Loucy (cell line): ENCODE results near the gene HPX.
A peak's percentile ranks its signal among the peaks of the same experiment; 100 is the strongest.

Experiments used
- H2AFZ ChIP-seq: fragments of 200-600 bp; sonication (generic); 2 replicates; pipeline ENCODE4 v1.6.0; 2016; ENCODE audit warnings: antibody characterized with exemption, mild to moderate bottlenecking, low read length, moderate library complexity
- H3F3A ChIP-seq: fragments of 200-600 bp; 2 replicates; pipeline ENCODE4 v1.6.0; 2016; ENCODE audit warnings: antibody characterized with exemption, low read depth, mild to moderate bottlenecking
- H3K27me3 ChIP-seq: fragments of 200-600 bp; sonication (generic); 2 replicates; pipeline ENCODE4 v1.6.1; 2014; ENCODE audit warnings: low read length, mild to moderate bottlenecking; ENCODE audit not compliant: insufficient read depth, poor library complexity, severe bottlenecking
- H3K36me3 ChIP-seq: fragments of 200-600 bp; sonication (generic); 2 replicates; pipeline ENCODE4 v1.6.1; 2016; ENCODE audit warnings: low read length; ENCODE audit not compliant: insufficient read depth
- H3K4me1 ChIP-seq: fragments of 200-600 bp; sonication (generic); 2 replicates; pipeline ENCODE4 v1.5.1; 2014; ENCODE audit warnings: low read length, mild to moderate bottlenecking; ENCODE audit not compliant: insufficient read depth, poor library complexity, severe bottlenecking
- H3K4me2 ChIP-seq: fragments of 200-600 bp; sonication (generic); 2 replicates; pipeline ENCODE4 v1.6.0; 2014; ENCODE audit warnings: antibody characterized with exemption, low read length, low read depth, mild to moderate bottlenecking; ENCODE audit not compliant: poor library complexity, severe bottlenecking
- H3K4me3 ChIP-seq: fragments of 200-600 bp; sonication (generic); 2 replicates; pipeline ENCODE4 v1.5.1; 2014; ENCODE audit warnings: low read length, mild to moderate bottlenecking, mixed read lengths; ENCODE audit not compliant: poor library complexity, severe bottlenecking
- H3K79me2 ChIP-seq: fragments of 200-600 bp; sonication (generic); 2 replicates; pipeline ENCODE4 v1.6.1; 2014; ENCODE audit warnings: low read length; ENCODE audit not compliant: insufficient read depth
- H3K9ac ChIP-seq: fragments of 200-600 bp; sonication (generic); 2 replicates; pipeline ENCODE4 v1.6.0; 2014; ENCODE audit warnings: mild to moderate bottlenecking, low read depth, low read length, moderate library complexity; ENCODE audit not compliant: poor library complexity, severe bottlenecking
- H3K9me2 ChIP-seq: fragments of 200-600 bp; sonication (generic); replicated peaks from 2 replicates; pipeline ENCODE4 v1.6.1; 2016; ENCODE audit warnings: low read depth, low read length, mixed read lengths
- H3K9me3 ChIP-seq: fragments of 200-600 bp; sonication (generic); 2 replicates; pipeline ENCODE4 v1.6.1; 2014; ENCODE audit warnings: mild to moderate bottlenecking, antibody characterized with exemption, low read length, low read depth; ENCODE audit not compliant: insufficient read depth
- H4K20me1 ChIP-seq: fragments of 200-600 bp; sonication (generic); 2 replicates; pipeline ENCODE4 v1.6.0; 2014; ENCODE audit warnings: antibody characterized with exemption, low read length, mild to moderate bottlenecking; ENCODE audit not compliant: insufficient read depth, poor library complexity, severe bottlenecking
- EZH2phosphoT487 ChIP-seq: fragments of 200-600 bp; IDR thresholded peaks from 2 replicates; pipeline ENCODE4 v1.6.1; 2018; ENCODE audit warnings: antibody characterized with exemption, mild to moderate bottlenecking, moderate library complexity, borderline replicate concordance
- TF ChIP-seq, protein P1 (sequence below): fragments of 200-600 bp; sonication (generic); conservative IDR thresholded peaks from 2 replicates; pipeline ENCODE4 v1.5.1; 2014; ENCODE audit warnings: mild to moderate bottlenecking, antibody characterized with exemption, low read length

Gene HPX

DNA sequence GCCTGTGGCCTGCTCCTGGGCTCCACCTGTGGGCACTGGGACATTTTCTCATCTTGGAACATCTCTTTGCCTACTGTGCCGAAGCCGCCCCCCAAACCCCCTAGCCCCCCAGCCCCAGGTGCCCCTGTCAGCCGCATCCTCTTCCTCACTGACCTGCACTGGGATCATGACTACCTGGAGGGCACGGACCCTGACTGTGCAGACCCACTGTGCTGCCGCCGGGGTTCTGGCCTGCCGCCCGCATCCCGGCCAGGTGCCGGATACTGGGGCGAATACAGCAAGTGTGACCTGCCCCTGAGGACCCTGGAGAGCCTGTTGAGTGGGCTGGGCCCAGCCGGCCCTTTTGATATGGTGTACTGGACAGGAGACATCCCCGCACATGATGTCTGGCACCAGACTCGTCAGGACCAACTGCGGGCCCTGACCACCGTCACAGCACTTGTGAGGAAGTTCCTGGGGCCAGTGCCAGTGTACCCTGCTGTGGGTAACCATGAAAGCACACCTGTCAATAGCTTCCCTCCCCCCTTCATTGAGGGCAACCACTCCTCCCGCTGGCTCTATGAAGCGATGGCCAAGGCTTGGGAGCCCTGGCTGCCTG, 49.2 kb downstream of the HPX start:
- H3K9me2 ChIP-seq: no peaks in the 10 kb centered on the region
- TF ChIP-seq, protein P1, sequence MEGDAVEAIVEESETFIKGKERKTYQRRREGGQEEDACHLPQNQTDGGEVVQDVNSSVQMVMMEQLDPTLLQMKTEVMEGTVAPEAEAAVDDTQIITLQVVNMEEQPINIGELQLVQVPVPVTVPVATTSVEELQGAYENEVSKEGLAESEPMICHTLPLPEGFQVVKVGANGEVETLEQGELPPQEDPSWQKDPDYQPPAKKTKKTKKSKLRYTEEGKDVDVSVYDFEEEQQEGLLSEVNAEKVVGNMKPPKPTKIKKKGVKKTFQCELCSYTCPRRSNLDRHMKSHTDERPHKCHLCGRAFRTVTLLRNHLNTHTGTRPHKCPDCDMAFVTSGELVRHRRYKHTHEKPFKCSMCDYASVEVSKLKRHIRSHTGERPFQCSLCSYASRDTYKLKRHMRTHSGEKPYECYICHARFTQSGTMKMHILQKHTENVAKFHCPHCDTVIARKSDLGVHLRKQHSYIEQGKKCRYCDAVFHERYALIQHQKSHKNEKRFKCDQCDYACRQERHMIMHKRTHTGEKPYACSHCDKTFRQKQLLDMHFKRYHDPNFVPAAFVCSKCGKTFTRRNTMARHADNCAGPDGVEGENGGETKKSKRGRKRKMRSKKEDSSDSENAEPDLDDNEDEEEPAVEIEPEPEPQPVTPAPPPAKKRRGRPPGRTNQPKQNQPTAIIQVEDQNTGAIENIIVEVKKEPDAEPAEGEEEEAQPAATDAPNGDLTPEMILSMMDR: no peak
- TF ChIP-seq EZH2phosphoT487: no peak
- no peaks in the 10 kb centered on the region for H4K20me1 ChIP-seq
- peak overlapping the region; percentile 77 for H3K4me2 ChIP-seq
- peaks cover 17% of the 10 kb centered on the region for H3K4me1 ChIP-seq
- H3K9ac ChIP-seq: no peak overlapping the region
- H3K4me3 ChIP-seq: no peak overlapping the region
- no peaks in the 10 kb centered on the region for H3F3A ChIP-seq
- no peaks in the 10 kb centered on the region for H3K36me3 ChIP-seq
- 0 out of 2 replicates have a peak, but pooled peaks cover 8% of the 10 kb centered on the region for H3K79me2 ChIP-seq
- no peaks in the 10 kb centered on the region for H3K27me3 ChIP-seq
- H2AFZ ChIP-seq: no peak overlapping the region
- no peaks in the 10 kb centered on the region for H3K9me3 ChIP-seq

DNA sequence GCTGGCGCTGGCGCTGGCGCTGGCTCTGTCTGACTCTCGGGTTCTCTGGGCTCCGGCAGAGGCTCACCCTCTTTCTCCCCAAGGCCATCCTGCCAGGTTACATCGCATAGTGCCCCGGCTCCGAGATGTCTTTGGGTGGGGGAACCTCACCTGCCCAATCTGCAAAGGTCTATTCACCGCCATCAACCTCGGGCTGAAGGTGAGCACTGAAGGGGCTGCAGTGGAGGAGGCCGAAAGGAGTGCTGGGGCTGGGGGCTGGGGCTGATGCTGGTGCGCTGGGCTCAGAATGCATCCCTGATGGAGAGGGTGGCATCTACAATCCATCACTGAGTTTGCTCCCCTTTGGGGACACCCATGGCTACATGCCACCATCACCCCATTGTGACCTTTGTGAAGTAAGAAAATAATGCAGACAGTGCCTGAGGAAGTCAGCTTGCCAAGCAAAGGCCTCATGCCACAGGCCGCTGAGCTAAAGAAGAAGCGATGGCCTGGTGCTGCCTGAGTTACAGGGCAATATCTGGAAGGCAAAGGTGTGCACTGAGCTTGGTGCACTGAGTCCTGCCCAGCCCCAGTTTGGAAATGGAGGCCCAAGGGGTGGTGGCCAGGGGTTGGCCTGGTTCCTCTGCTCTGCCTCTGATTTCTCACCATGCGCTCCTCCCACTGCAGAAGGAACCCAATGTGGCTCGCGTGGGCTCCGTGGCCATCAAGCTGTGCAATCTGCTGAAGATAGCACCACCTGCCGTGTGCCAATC, 49.9 kb downstream of the HPX start:
- H3K79me2 ChIP-seq: 0 out of 2 replicates have a peak, but pooled peaks cover 8% of the 10 kb centered on the region
- H3F3A ChIP-seq: no peaks in the 10 kb centered on the region
- H3K9ac ChIP-seq: peak overlapping the region; percentile 82
- no peak for TF ChIP-seq EZH2phosphoT487
- no peaks in the 10 kb centered on the region for H3K36me3 ChIP-seq
- H3K4me3 ChIP-seq: peak overlapping the region; percentile 80
- H3K9me3 ChIP-seq: no peaks in the 10 kb centered on the region
- no peaks in the 10 kb centered on the region for H3K9me2 ChIP-seq
- H3K4me2 ChIP-seq: peak overlapping the region; percentile 77
- H2AFZ ChIP-seq: peak overlapping the region; percentile 68; the same call in 1 of the 2 replicates
- no peaks in the 10 kb centered on the region for H4K20me1 ChIP-seq
- peaks cover 17% of the 10 kb centered on the region for H3K4me1 ChIP-seq
- no peaks in the 10 kb centered on the region for H3K27me3 ChIP-seq

DNA sequence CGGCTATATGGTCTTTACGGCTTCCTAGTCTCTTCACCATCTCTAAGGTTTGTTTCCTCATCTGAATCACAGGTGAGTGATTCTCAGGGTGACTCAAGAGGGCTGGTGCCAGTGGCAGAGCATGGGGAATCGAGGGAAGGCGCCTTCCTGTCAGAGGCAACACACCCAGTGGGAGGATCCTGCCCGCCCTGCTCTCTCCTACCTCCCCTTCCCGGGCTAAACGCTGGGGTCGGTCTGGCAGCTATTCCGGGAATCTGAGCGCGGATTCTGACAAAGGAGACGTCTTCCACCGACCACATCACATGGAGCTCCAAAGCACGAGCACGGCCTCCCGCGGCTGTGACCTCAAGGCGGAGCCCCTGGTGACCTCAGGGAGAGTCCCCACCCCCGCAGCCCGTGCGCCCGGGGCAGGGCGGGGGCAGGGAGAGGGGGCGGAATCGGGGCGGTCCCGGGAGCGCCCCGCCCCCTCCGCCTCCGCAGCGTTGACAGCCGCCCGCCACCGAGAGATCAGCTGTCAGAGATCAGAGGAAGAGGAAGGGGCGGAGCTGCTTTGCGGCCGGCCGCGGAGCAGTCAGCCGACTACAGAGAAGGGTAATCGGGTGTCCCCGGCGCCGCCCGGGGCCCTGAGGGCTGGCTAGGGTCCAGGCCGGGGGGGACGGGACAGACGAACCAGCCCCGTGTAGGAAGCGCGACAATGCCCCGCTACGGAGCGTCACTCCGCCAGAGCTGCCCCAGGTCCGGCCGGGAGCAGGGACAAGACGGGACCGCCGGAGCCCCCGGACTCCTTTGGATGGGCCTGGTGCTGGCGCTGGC, 50.7 kb downstream of the HPX start, which contains the start of gene SMPD1:
SMPD1 (plus strand) TSS at position 570 of the 813 bp plus-strand sequence; CDS start at position 695, 125 bp downstream.
- no peak for TF ChIP-seq EZH2phosphoT487
- TF ChIP-seq, protein P1: no peak
- Histone ChIP-seq H3K36me3 (no peaks in the 10 kb centered on the region), H3F3A (no peaks in the 10 kb centered on the region), H3K27me3 (no peaks in the 10 kb centered on the region), H3K4me1 (peaks cover 23% of the 10 kb centered on the region), H3K4me3 (peak within 1 kb of the TSS; percentile 80), H2AFZ (peak within 1 kb of the TSS; percentile 93), H3K9me2 (no peaks in the 10 kb centered on the region), H3K4me2 (peak within 1 kb of the TSS; percentile 77), H3K9ac (peak within 1 kb of the TSS; percentile 82), H3K9me3 (no peaks in the 10 kb centered on the region), H3K79me2 (0 out of 2 replicates have a peak, but pooled peaks cover 8% of the 10 kb centered on the region), H4K20me1 (no peaks in the 10 kb centered on the region)
